Stimulated activated naive B cell treated with anti-CD40 and anti-IgM and Interleukin-4, amounts not matched to agents 10 μg/mL and 1 μg/mL and 100 μg/mL, for 72 hours (primary cell): ENCODE data around the gene CDC5L.
A peak's percentile ranks its signal among the peaks of the same experiment; 100 is the strongest.
"Not testable (repeated sequence)": the region's sequence is repeated elsewhere in the genome, so short reads cannot be mapped to it uniquely, and the experiment has no call there.

Source experiments
- ATAC-seq, 2 donors: fragments of 150-1000 bp; cut with Tn5 transposase; replicated peaks; 2 replicates each; pipeline ENCODE4 v1.10.0; 2021; ENCODE audit warnings: moderate library complexity in 1 of 2
- DNase-seq: peaks from one replicate; pipeline ENCODE4 v3.0.0; 2021
- H3K27ac Mint-ChIP-seq: one replicate; pipeline ENCODE4 v1.8.0; 2022; ENCODE audit warnings: mild to moderate bottlenecking, mixed read lengths
- H3K27me3 Mint-ChIP-seq, 2 donors: one replicate each; pipeline ENCODE4 v1.8.0; 2022; ENCODE audit warnings: mixed read lengths in 2 of 2
- H3K36me3 Mint-ChIP-seq, 2 donors: one replicate each; pipeline ENCODE4 v1.8.0; 2022; ENCODE audit warnings: mixed read lengths in 2 of 2, mild to moderate bottlenecking in 1 of 2
- H3K4me1 Mint-ChIP-seq, 2 donors: one replicate each; pipeline ENCODE4 v1.8.0; 2022; ENCODE audit warnings: mixed read lengths in 2 of 2, mild to moderate bottlenecking in 1 of 2
- H3K4me3 Mint-ChIP-seq, 2 donors: one replicate each; pipeline ENCODE4 v1.8.0; 2022; ENCODE audit warnings: mild to moderate bottlenecking in 2 of 2, mixed read lengths in 2 of 2, moderate library complexity in 1 of 2
- H3K9me3 Mint-ChIP-seq, 2 donors: one replicate each; pipeline ENCODE4 v1.8.0; 2022; ENCODE audit warnings: mixed read lengths in 2 of 2, mild to moderate bottlenecking in 1 of 2

CDC5L gene

GRCh38 chr6:44387346-44388134, at the start of gene CDC5L:
Gene CDC5L, plus strand, starts transcription at chr6:44387706. Its CDS starts 118 bp downstream, at chr6:44387824.
- Mint-ChIP-seq H3K27me3 (peaks cover 0 to 12% of the 10 kb centered on the region in 2 donors), H3K4me3 (peak within 1 kb of the TSS; percentile 91 to 93), H3K9me3 (no peaks in the 10 kb centered on the region), H3K27ac (peak within 1 kb of the TSS; percentile 97), H3K4me1 (peaks cover 21 to 38% of the 10 kb centered on the region in 2 donors), H3K36me3 (peaks cover 21 to 25% of the 10 kb centered on the region in 2 donors)
- DNase-seq (peak; percentile 97), ATAC-seq (peak; percentile 96 to 97)

GRCh38 chr6:44338228-44339122, 49.0 kb upstream of the CDC5L start:
- H3K9me3 Mint-ChIP-seq = no peaks in the 10 kb centered on the region
- peak; percentile 61 for DNase-seq
- no peak overlapping the region for H3K4me3 Mint-ChIP-seq
- H3K27ac Mint-ChIP-seq = no peak overlapping the region
- ATAC-seq = peak; percentile 86 to 94
- peaks cover 2 to 5% of the 10 kb centered on the region in 2 donors for H3K4me1 Mint-ChIP-seq
- H3K36me3 Mint-ChIP-seq = no peaks in the 10 kb centered on the region
- H3K27me3 Mint-ChIP-seq = peaks cover 30 to 32% of the 10 kb centered on the region in 2 donors

GRCh38 chr6:44339301-44339700, 48.2 kb upstream of the CDC5L start:
- Mint-ChIP-seq H3K4me1 (peaks cover 2 to 5% of the 10 kb centered on the region in 2 donors), H3K27ac (no peak overlapping the region), H3K4me3 (no peak overlapping the region), H3K9me3 (no peaks in the 10 kb centered on the region), H3K27me3 (peaks cover 34 to 38% of the 10 kb centered on the region in 2 donors), H3K36me3 (no peaks in the 10 kb centered on the region)
- ATAC-seq (no peak), DNase-seq (no peak)

GRCh38 chr6:44339763-44340625, 47.5 kb upstream of the CDC5L start:
- peaks cover 38 to 45% of the 10 kb centered on the region in 2 donors for H3K27me3 Mint-ChIP-seq
- no peaks in the 10 kb centered on the region for H3K9me3 Mint-ChIP-seq
- DNase-seq (no peak), ATAC-seq (peak; percentile 46 to 64)
- H3K27ac Mint-ChIP-seq = no peak overlapping the region
- H3K4me1 Mint-ChIP-seq = peaks cover 2 to 5% of the 10 kb centered on the region in 2 donors
- H3K36me3 Mint-ChIP-seq = no peaks in the 10 kb centered on the region
- H3K4me3 Mint-ChIP-seq = no peak overlapping the region

GRCh38 chr6:44341095-44341890, 46.2 kb upstream of the CDC5L start:
- Mint-ChIP-seq H3K36me3 (no peaks in the 10 kb centered on the region), H3K27me3 (peaks cover 42 to 48% of the 10 kb centered on the region in 2 donors), H3K9me3 (no peaks in the 10 kb centered on the region), H3K4me3 (no peak overlapping the region), H3K4me1 (peaks cover 2 to 5% of the 10 kb centered on the region in 2 donors), H3K27ac (no peak overlapping the region)
- no peak for ATAC-seq
- DNase-seq = no peak

GRCh38 chr6:44342052-44342451, 45.5 kb upstream of the CDC5L start:
- H3K27ac Mint-ChIP-seq = no peak overlapping the region
- H3K27me3 Mint-ChIP-seq = peaks cover 42 to 45% of the 10 kb centered on the region in 2 donors
- no peaks in the 10 kb centered on the region for H3K9me3 Mint-ChIP-seq
- no peaks in the 10 kb centered on the region for H3K36me3 Mint-ChIP-seq
- peaks cover 2 to 5% of the 10 kb centered on the region in 2 donors for H3K4me1 Mint-ChIP-seq
- ATAC-seq = no peak
- DNase-seq = no peak
- no peak overlapping the region for H3K4me3 Mint-ChIP-seq

GRCh38 chr6:44342489-44342888, 45.0 kb upstream of the CDC5L start, which contains the start of gene SPATS1:
Gene SPATS1, plus strand, starts transcription at chr6:44342650. Its CDS starts 446 bp downstream, at chr6:44343096.
- DNase-seq = no peak
- Mint-ChIP-seq H3K27me3 (peaks cover 42 to 44% of the 10 kb centered on the region in 2 donors), H3K9me3 (no peaks in the 10 kb centered on the region)

DNA sequence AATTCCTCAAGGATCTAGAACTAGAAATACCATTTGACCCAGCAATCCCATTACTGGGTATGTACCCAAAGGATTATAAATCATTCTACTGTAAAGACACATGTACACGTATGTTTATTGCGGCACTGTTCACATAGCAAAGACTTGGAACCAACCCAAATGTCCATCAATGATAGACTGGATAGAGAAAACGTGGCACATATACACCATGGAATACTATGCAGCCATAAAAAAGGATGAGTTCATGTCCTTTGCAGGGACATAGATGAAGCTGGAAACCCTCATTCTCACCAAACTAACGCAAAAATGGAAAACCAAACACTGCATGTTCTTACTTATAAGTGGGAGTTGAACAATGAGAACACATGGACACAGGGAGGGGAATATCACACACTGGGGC, 40.7 kb upstream of the CDC5L start:
- peaks cover 36 to 37% of the 10 kb centered on the region in 2 donors for H3K27me3 Mint-ChIP-seq
- H3K36me3 Mint-ChIP-seq, H3K4me3 Mint-ChIP-seq: not testable (repeated sequence)

More at GRCh38 chr6:44342489-44342888, 45.0 kb upstream of the CDC5L start, which contains the start of gene SPATS1:
- no peak within 1 kb of the TSS for H3K27ac Mint-ChIP-seq
- H3K4me3 Mint-ChIP-seq = no peak within 1 kb of the TSS
- peaks cover 2 to 5% of the 10 kb centered on the region in 2 donors for H3K4me1 Mint-ChIP-seq
- H3K36me3 Mint-ChIP-seq = no peaks in the 10 kb centered on the region
- ATAC-seq = no peak

DNA sequence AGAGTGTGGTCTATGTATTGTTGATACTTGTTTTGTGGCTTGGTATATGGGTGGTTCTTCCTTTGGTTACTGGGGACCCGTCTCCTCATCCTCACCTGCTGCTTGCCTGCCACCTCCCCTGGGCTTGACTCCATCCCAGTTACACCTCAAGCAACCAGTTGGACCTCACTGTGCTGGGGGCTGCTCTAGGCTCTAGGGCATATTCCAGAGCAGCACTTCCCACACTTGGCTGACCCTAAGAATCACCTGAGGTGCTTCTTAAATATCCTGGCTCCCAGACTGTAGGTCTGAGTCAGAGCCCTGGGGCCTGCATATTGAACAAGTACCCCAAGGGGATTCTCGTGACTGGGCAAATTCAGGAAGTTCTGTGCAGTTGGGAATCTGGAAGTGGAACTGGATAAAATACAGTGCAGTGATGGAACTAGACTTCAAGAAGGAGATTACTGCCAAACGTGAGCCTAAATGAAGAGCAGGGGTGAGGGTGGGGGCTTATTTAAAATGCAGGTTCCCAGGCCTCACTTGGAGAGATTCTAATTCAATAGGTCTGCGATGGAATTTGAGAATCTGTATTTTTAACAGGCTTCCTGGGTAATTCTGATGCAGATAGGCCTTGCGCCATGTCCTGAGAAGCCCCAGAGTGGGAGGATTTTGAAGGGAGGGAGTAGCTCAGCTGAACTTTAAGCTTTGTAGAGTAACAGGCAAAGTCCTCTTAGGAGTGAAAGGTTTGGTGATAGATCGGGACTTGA, 37.4 kb upstream of the CDC5L start:
- DNase-seq = no peak
- H3K4me3 Mint-ChIP-seq = no peak overlapping the region
- H3K36me3 Mint-ChIP-seq = no peaks in the 10 kb centered on the region
- no peaks in the 10 kb centered on the region for H3K4me1 Mint-ChIP-seq
- no peak overlapping the region for H3K27ac Mint-ChIP-seq
- peaks cover 4 to 9% of the 10 kb centered on the region in 2 donors for H3K27me3 Mint-ChIP-seq
- no peak for ATAC-seq
- H3K9me3 Mint-ChIP-seq = no peaks in the 10 kb centered on the region

More for the DNA sequence above, 40.7 kb upstream of the CDC5L start:
- DNase-seq, H3K4me1 Mint-ChIP-seq, ATAC-seq, H3K27ac Mint-ChIP-seq, H3K9me3 Mint-ChIP-seq: not testable (repeated sequence)

GRCh38 chr6:44350650-44350994, 36.9 kb upstream of the CDC5L start:
- H3K27ac Mint-ChIP-seq, ATAC-seq, DNase-seq, H3K36me3 Mint-ChIP-seq, H3K4me3 Mint-ChIP-seq, H3K27me3 Mint-ChIP-seq, H3K9me3 Mint-ChIP-seq, H3K4me1 Mint-ChIP-seq: not testable (repeated sequence)

- no peak for ATAC-seq
- no peak overlapping the region for H3K27ac Mint-ChIP-seq
- no peaks in the 10 kb centered on the region for H3K4me1 Mint-ChIP-seq
- peaks cover 12% of the 10 kb centered on the region in 2 donors for H3K27me3 Mint-ChIP-seq
- H3K4me3 Mint-ChIP-seq = no peak overlapping the region
- peaks cover 6 to 7% of the 10 kb centered on the region in 2 donors for H3K9me3 Mint-ChIP-seq
- H3K36me3 Mint-ChIP-seq = no peaks in the 10 kb centered on the region
- no peak for DNase-seq
These were observed 35.2 kb upstream of the CDC5L start for GRCh38 chr6:44352259-44352658.

GRCh38 chr6:44353336-44353735, 34.2 kb upstream of the CDC5L start:
- no peak for ATAC-seq
- H3K27ac Mint-ChIP-seq = no peak overlapping the region
- H3K36me3 Mint-ChIP-seq = no peaks in the 10 kb centered on the region
- H3K4me1 Mint-ChIP-seq = no peaks in the 10 kb centered on the region
- peaks cover 18 to 23% of the 10 kb centered on the region in 2 donors for H3K27me3 Mint-ChIP-seq
- no peak overlapping the region for H3K4me3 Mint-ChIP-seq
- peaks cover 6 to 7% of the 10 kb centered on the region in 2 donors for H3K9me3 Mint-ChIP-seq
- DNase-seq = no peak
